K562 (cell line): ENCODE measurements around the gene CBX8. TPM values are rescaled to one million over a fixed set of nuclear protein-coding genes. Genes with fewer than 3 reads are reported as not detected.

Experiments
- ARHGAP35 ChIP-seq: fragments of 450-650 bp; IDR thresholded peaks from 2 replicates; pipeline ENCODE4 v1.6.1; 2018; ENCODE audit not compliant: partially characterized antibody
- ARID2 ChIP-seq: fragments of 450-650 bp; IDR thresholded peaks from 2 replicates; pipeline ENCODE4 v1.6.1; 2017; ENCODE audit warnings: antibody characterized with exemption, mild to moderate bottlenecking
- CXXC5 ChIP-seq: fragments of 250-450 bp; sonication (Bioruptor Pico); IDR thresholded peaks from 2 replicates; pipeline ENCODE4 v1.8.0; 2022; ENCODE audit warnings: inconsistent platforms, mild to moderate bottlenecking, moderate library complexity
- ELF4 ChIP-seq: fragments of 450-650 bp; formaldehyde crosslinking; IDR thresholded peaks from 2 replicates; pipeline ENCODE4 v1.4.0; 2022; ENCODE audit warnings: missing genetic modification characterization
- FIP1L1 ChIP-seq: fragments of 200-400 bp; formaldehyde crosslinking; IDR thresholded peaks from 2 replicates; pipeline ENCODE4 v1.6.1; 2018; ENCODE audit warnings: mild to moderate bottlenecking, low read depth, low read length; ENCODE audit not compliant: poor library complexity, severe bottlenecking
- FOXK1 ChIP-seq: sonication (generic); formaldehyde crosslinking; IDR thresholded peaks from 2 replicates; pipeline ENCODE4 v1.8.0; 2022; ENCODE audit warnings: missing genetic modification reagents, mild to moderate bottlenecking, borderline replicate concordance
- HBP1 ChIP-seq: fragments of 450-650 bp; formaldehyde crosslinking; IDR thresholded peaks from 2 replicates; pipeline ENCODE4 v1.4.0; 2022; ENCODE audit warnings: missing genetic modification characterization
- HMGN3 ChIP-seq: IDR thresholded peaks from 2 replicates; pipeline ENCODE4 v1.6.1; 2011; ENCODE audit warnings: borderline replicate concordance, low read depth, mild to moderate bottlenecking, mixed read lengths, low read length; ENCODE audit not compliant: insufficient read length; ENCODE audit errors: extremely low read depth
- HNRNPL ChIP-seq: fragments of 200-400 bp; formaldehyde crosslinking; IDR thresholded peaks from 2 replicates; pipeline ENCODE4 v1.6.1; 2017; ENCODE audit warnings: low read depth, mild to moderate bottlenecking, low read length
- KDM5B ChIP-seq: fragments of 200-600 bp; sonication (generic); IDR thresholded peaks from 2 replicates; pipeline ENCODE4 v1.6.1; 2012; ENCODE audit warnings: low read depth, mild to moderate bottlenecking, moderate library complexity, low read length, control low read depth, inconsistent platforms; ENCODE audit not compliant: insufficient replicate concordance
- POLR2AphosphoS2 ChIP-seq: IDR thresholded peaks from 2 replicates; pipeline ENCODE4 v1.6.1; 2012; ENCODE audit warnings: low read length, improper control_type of control experiment
- POLR2B ChIP-seq: fragments of 450-650 bp; IDR thresholded peaks from 2 replicates; pipeline ENCODE4 v1.6.1; 2018; ENCODE audit warnings: low read depth; ENCODE audit not compliant: partially characterized antibody
- POLR2G ChIP-seq: fragments of 200-400 bp; formaldehyde crosslinking; IDR thresholded peaks from 2 replicates; pipeline ENCODE4 v1.6.1; 2017; ENCODE audit warnings: low read depth, mild to moderate bottlenecking, antibody characterized with exemption, low read length, moderate library complexity
- RCOR1 ChIP-seq, 2 experiments: IDR thresholded peaks; 2 replicates each; pipeline ENCODE4 v1.6.1; 2012; ENCODE audit warnings: low read depth in 2 of 2, low read length in 2 of 2, borderline replicate concordance in 1 of 2, improper control_type of control experiment in 1 of 2
- SMAD4 ChIP-seq: fragments of 250-450 bp; sonication (Bioruptor Pico); conservative IDR thresholded peaks from 2 replicates; pipeline ENCODE4 v1.8.0; 2021; ENCODE audit warnings: inconsistent platforms, mild to moderate bottlenecking, moderate library complexity
- SRSF3 ChIP-seq: fragments of 200-400 bp; formaldehyde crosslinking; IDR thresholded peaks from 2 replicates; pipeline ENCODE4 v1.6.1; 2016; ENCODE audit warnings: mild to moderate bottlenecking, low read length, moderate library complexity; ENCODE audit not compliant: insufficient read depth
- THRA ChIP-seq: fragments of 450-650 bp; IDR thresholded peaks from 2 replicates; pipeline ENCODE4 v1.6.1; 2017; ENCODE audit warnings: mild to moderate bottlenecking, moderate library complexity
- THRAP3 ChIP-seq: fragments of 450-650 bp; IDR thresholded peaks from 2 replicates; pipeline ENCODE4 v1.6.1; 2016; ENCODE audit warnings: mild to moderate bottlenecking, inconsistent platforms, borderline replicate concordance
- ZBTB5 ChIP-seq: fragments of 450-650 bp; IDR thresholded peaks from 2 replicates; pipeline ENCODE4 v1.6.1; 2017; ENCODE audit warnings: antibody characterized with exemption
- ZNF583 ChIP-seq: fragments of 250-450 bp; sonication (Bioruptor Pico); IDR thresholded peaks from 2 replicates; pipeline ENCODE4 v1.4.0; 2020
- polyA plus RNA-seq, 8 experiments: library from polyadenylated mRNA; depleted of rRNA in 4 of 8; stranded (reverse) in 5 of 8; unstranded in 3 of 8; fragments of >200 nt; fragmentation: Nextera tagmentation in 2 of 8; fragmentation: Illumina TruSeq in 1 of 8; extraction: Ambion mirVana in 2 of 8; extraction: Trizol in 1 of 8; gene quantifications; 2 replicates each; pipeline versions ENCODE4 v1.2.1 to v1.2.3, GENCODE V29; 2011 to 2014; ENCODE audit warnings: inconsistent platforms in 1 of 8, missing spikeins in 1 of 8
- total RNA-seq, 7 experiments: library from RNA; depleted of rRNA in 6 of 7; stranded (reverse); fragments of >200 nt in 6 of 7; fragmentation: Illumina TruSeq in 2 of 7; extraction: Trizol in 2 of 7; gene quantifications; 2 replicates each; pipeline versions ENCODE4 v1.2.1 to v1.2.3, GENCODE V29; 2011 to 2021; ENCODE audit warnings: low replicate concordance in 1 of 7

CBX8 gene
- total and polyA plus RNA-seq, 9 of the 15 experiments (the other 6 are each of a cell fraction or from before 2014, with no cell fraction given): 0.08 to 11.9 (median 2.6) TPM

- TF ChIP-seq ZBTB5 (no peak), ELF4 (CRISPR knock-in tag) (no peak), POLR2G (peak; percentile 85), SRSF3 (no peak), FIP1L1 (peak; percentile 98), POLR2AphosphoS2 (no peak), HNRNPL (0 out of 2 replicates have a peak, but pooled peaks have one; percentile 62), HMGN3 (peak; percentile 65), THRAP3 (peak; percentile 92; the same call in 1 of the 2 replicates), FOXK1 (0 out of 2 replicates have a peak, but pooled peaks have one; percentile 44), ZNF583 (CRISPR knock-in tag) (0 out of 2 replicates have a peak, but pooled peaks have one; percentile 28), RCOR1 (IDR thresholded peaks at IDR 0.05; ENCODE audit: borderline replicate concordance in 1 of 2, low read depth in 2 of 2, low read length in 2 of 2) (0 out of 4 replicates have a peak, but pooled peaks of 1 of the 2 experiments have one; percentile 17), KDM5B (no peak), POLR2B (no peak), SMAD4 (CRISPR knock-in tag) (peak; percentile 52; the same call in 1 of the 2 replicates), THRA (no peak), ARID2 (peak; percentile 55; the same call in 1 of the 2 replicates), ARHGAP35 (peak; percentile 3), CXXC5 (CRISPR knock-in tag) (0 out of 2 replicates have a peak, but pooled peaks have one; percentile 23), HBP1 (CRISPR knock-in tag) (peak; percentile 58; the same call in 1 of the 2 replicates)
Observed at GRCh38 chr17:79834565-79835469, 37.9 kb upstream of the CBX8 start (continued).
